Karpas-422 (cell line): Measurements from ENCODE around the gene ZMIZ1. TPM values are rescaled to one million over a fixed set of nuclear protein-coding genes. Genes with fewer than 3 reads are reported as not detected.

Experiments
- DNase-seq: peaks from one replicate; pipeline ENCODE4 v3.0.0-alpha.2; 2015
- H2AFZ ChIP-seq: fragments of 200-600 bp; sonication (generic); 2 replicates; pipeline ENCODE4 v1.6.1; 2014; ENCODE audit warnings: antibody characterized with exemption, low read length, mixed read lengths
- H3K27ac ChIP-seq: fragments of 200-600 bp; sonication (generic); 2 replicates; pipeline ENCODE4 v1.5.1; 2014; ENCODE audit warnings: mild to moderate bottlenecking, low read length, moderate library complexity
- H3K27me3 ChIP-seq: fragments of 200-600 bp; sonication (generic); 2 replicates; pipeline ENCODE4 v1.6.1; 2014; ENCODE audit warnings: low read length, mixed read lengths
- H3K36me3 ChIP-seq: fragments of 200-600 bp; sonication (generic); 2 replicates; pipeline ENCODE4 v1.6.1; 2014; ENCODE audit warnings: low read length, mixed read lengths; ENCODE audit not compliant: insufficient read depth
- H3K4me1 ChIP-seq: fragments of 200-600 bp; sonication (generic); 2 replicates; pipeline ENCODE4 v1.6.1; 2014; ENCODE audit warnings: mild to moderate bottlenecking, low read length, mixed read lengths
- H3K4me2 ChIP-seq: fragments of 200-600 bp; sonication (generic); 2 replicates; pipeline ENCODE4 v1.6.1; 2014; ENCODE audit warnings: low read length, low read depth, mild to moderate bottlenecking; ENCODE audit not compliant: poor library complexity, severe bottlenecking
- H3K4me3 ChIP-seq: fragments of 200-600 bp; sonication (generic); 2 replicates; pipeline ENCODE4 v1.5.1; 2014; ENCODE audit warnings: mild to moderate bottlenecking, antibody characterized with exemption, low read length, mixed read lengths
- H3K79me2 ChIP-seq: fragments of 200-600 bp; sonication (generic); 2 replicates; pipeline ENCODE4 v1.6.1; 2014; ENCODE audit warnings: mild to moderate bottlenecking, low read length, mixed read lengths
- H3K9ac ChIP-seq: fragments of 200-600 bp; sonication (generic); 2 replicates; pipeline ENCODE4 v1.6.0; 2014; ENCODE audit warnings: low read length
- H3K9me2 ChIP-seq: fragments of 200-600 bp; sonication (generic), shearing (Covaris generic); replicated peaks from 2 replicates; pipeline ENCODE4 v1.6.0; 2014; ENCODE audit warnings: mild to moderate bottlenecking, low read length, moderate library complexity; ENCODE audit not compliant: insufficient read depth
- H3K9me3 ChIP-seq: fragments of 300-700, 200-600 bp; sonication (generic); 2 replicates; pipeline ENCODE4 v1.6.1; 2014; ENCODE audit warnings: low read length, mixed read lengths
- H4K20me1 ChIP-seq: fragments of 200-600 bp; sonication (generic); 2 replicates; pipeline ENCODE4 v1.6.1; 2014; ENCODE audit warnings: mild to moderate bottlenecking, antibody characterized with exemption, low read length, low read depth; ENCODE audit not compliant: insufficient read depth
- total RNA-seq: library from RNA; depleted of rRNA; stranded (reverse); fragments of >200 nt; shearing (Covaris generic); gene quantifications from 2 replicates; pipeline ENCODE4 v1.2.3, GENCODE V29; 2014; ENCODE audit warnings: low replicate concordance

Gene ZMIZ1
- total RNA-seq, 1 experiment from 2014 or later: 73.1 TPM

DNA sequence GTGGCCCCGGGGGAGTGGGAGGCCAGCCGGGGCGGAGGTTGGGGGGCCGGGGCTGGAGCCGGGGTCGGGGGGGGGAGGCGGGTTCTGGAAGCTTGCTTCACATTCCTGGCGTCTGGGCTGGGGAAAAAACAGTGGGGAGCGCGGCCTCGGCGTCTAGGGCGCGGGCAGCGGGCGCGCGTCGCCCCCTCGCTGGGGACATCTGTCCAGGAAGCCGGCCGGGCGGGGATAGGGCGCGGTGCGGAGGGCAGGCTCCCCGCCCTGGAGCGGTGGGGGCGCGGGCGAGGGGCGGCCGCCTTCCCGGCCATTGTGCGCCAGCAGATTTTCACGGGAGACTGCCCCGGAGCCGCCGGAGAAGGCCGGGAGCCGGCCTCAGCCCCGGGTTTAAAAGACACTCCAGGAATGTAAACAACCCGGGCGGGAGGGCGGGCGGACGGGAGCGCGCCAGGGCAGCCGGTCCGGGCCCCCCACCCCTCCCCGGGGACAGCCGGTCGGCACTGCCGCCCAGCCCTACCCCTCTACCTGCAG is 1.4 kb downstream of the ZMIZ1 start:
- Histone ChIP-seq H3K27ac (no peak overlapping the region), H3K9ac (peak overlapping the region; percentile 77), H4K20me1 (peaks cover 43% of the 10 kb centered on the region), H2AFZ (no peak overlapping the region), H3K79me2 (no peaks in the 10 kb centered on the region), H3K27me3 (0 out of 2 replicates have a peak, but pooled peaks cover 3% of the 10 kb centered on the region), H3K36me3 (no peaks in the 10 kb centered on the region), H3K4me2 (peak overlapping the region; percentile 100), H3K9me3 (no peaks in the 10 kb centered on the region), H3K9me2 (no peaks in the 10 kb centered on the region), H3K4me3 (peak overlapping the region; percentile 93), H3K4me1 (peaks cover 32% of the 10 kb centered on the region)
- no peak for DNase-seq

- H3K27me3 ChIP-seq: 0 out of 2 replicates have a peak, but pooled peaks cover 3% of the 10 kb centered on the region
- H3K4me3 ChIP-seq: peak overlapping the region; percentile 93; the same call in 1 of the 2 replicates
- no peak for DNase-seq
- peak overlapping the region; percentile 100 for H3K4me2 ChIP-seq
- no peaks in the 10 kb centered on the region for H3K79me2 ChIP-seq
- no peaks in the 10 kb centered on the region for H3K9me3 ChIP-seq
- H2AFZ ChIP-seq: no peak overlapping the region
- H3K4me1 ChIP-seq: peaks cover 32% of the 10 kb centered on the region
- H3K9me2 ChIP-seq: no peaks in the 10 kb centered on the region
- H3K27ac ChIP-seq: no peak overlapping the region
- no peaks in the 10 kb centered on the region for H3K36me3 ChIP-seq
- H4K20me1 ChIP-seq: peaks cover 50% of the 10 kb centered on the region
- H3K9ac ChIP-seq: no peak overlapping the region
Observed at GRCh38 chr10:79070606-79071395, 2.0 kb downstream of the ZMIZ1 start.

DNA sequence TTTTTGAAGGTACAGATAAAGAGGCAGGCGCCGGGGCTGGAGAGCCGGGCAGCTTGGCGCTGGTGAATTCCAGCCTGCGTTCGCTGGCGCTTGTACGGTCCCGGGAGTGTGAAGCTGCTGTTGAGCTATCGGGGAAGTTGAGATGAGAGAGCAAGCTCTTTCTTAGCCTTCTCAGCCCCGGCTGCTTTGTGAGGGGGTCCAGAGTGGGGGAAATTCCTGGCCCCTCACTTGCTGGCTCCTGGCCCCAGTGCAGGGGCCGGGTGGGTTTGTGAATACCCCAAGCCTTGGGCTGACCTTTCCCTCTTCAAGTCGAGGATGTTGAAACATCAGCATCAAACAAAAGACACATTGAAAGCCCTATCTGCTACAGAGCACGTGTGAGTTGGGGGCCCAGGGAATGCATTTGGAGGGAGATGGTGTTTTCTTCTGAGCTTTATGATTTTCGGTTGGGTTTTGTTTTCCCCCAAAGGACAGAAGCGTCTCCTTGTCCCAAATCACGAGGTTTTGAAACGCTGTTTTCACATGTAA is 2.7 kb downstream of the ZMIZ1 start:
- no peak overlapping the region for H3K4me3 ChIP-seq
- H3K79me2 ChIP-seq: no peaks in the 10 kb centered on the region
- H3K9me3 ChIP-seq: no peaks in the 10 kb centered on the region
- H3K4me1 ChIP-seq: peaks cover 32% of the 10 kb centered on the region
- no peak overlapping the region for H2AFZ ChIP-seq
- peaks cover 55% of the 10 kb centered on the region for H4K20me1 ChIP-seq
- H3K9ac ChIP-seq: no peak overlapping the region
- H3K27me3 ChIP-seq: 0 out of 2 replicates have a peak, but pooled peaks cover 3% of the 10 kb centered on the region
- no peak for DNase-seq
- no peak overlapping the region for H3K27ac ChIP-seq
- H3K36me3 ChIP-seq: no peaks in the 10 kb centered on the region
- no peak overlapping the region for H3K4me2 ChIP-seq
- no peaks in the 10 kb centered on the region for H3K9me2 ChIP-seq

GRCh38 chr10:79072041-79072441 is 3.3 kb downstream of the ZMIZ1 start:
- H3K9me2 ChIP-seq: no peaks in the 10 kb centered on the region
- H3K4me3 ChIP-seq: no peak overlapping the region
- H3K9ac ChIP-seq: no peak overlapping the region
- 0 out of 2 replicates have a peak, but pooled peaks cover 3% of the 10 kb centered on the region for H3K27me3 ChIP-seq
- H3K4me1 ChIP-seq: peaks cover 27% of the 10 kb centered on the region
- H3K27ac ChIP-seq: no peak overlapping the region
- peaks cover 59% of the 10 kb centered on the region for H4K20me1 ChIP-seq
- H3K79me2 ChIP-seq: no peaks in the 10 kb centered on the region
- no peak overlapping the region for H3K4me2 ChIP-seq
- DNase-seq: no peak
- H3K36me3 ChIP-seq: no peaks in the 10 kb centered on the region
- no peaks in the 10 kb centered on the region for H3K9me3 ChIP-seq
- no peak overlapping the region for H2AFZ ChIP-seq

DNA sequence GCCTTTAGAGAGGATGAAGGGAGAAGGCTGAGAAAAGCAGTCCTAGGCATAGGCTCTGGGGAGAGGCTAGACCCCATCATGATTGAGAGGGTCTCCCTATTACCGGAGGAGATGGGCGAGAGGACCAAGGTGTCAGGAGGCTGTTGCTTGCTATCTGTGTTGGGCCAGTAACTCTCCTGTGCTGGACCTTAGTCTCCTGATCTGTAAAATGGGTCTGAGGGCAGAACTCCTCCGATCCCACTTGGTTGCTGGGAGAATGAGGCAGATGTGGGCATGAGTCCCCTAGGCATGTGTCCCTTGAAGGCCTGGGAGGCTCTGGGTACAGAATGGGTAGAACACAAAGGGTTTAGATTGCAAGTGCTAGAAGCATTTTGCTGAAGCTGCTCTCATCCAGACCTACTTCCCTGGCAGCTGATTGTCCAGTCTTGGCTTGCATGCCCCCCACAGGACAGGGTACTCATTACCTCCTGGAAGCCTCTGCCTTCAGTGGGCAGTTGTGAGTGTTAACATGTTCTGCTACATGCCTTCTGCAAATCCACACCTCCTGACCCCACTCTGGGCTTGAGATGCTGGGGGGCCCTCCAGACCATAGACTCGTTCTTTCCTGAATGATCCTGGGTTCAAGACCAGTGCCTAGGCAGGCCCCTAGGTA is 4.4 kb downstream of the ZMIZ1 start:
- no peaks in the 10 kb centered on the region for H3K9me3 ChIP-seq
- no peak overlapping the region for H3K27ac ChIP-seq
- H4K20me1 ChIP-seq: peaks cover 66% of the 10 kb centered on the region
- no peak overlapping the region for H3K4me2 ChIP-seq
- no peak overlapping the region for H3K9ac ChIP-seq
- H3K4me1 ChIP-seq: peaks cover 21% of the 10 kb centered on the region
- H3K79me2 ChIP-seq: no peaks in the 10 kb centered on the region
- no peak for DNase-seq
- H3K9me2 ChIP-seq: no peaks in the 10 kb centered on the region
- H3K36me3 ChIP-seq: no peaks in the 10 kb centered on the region
- 0 out of 2 replicates have a peak, but pooled peaks cover 3% of the 10 kb centered on the region for H3K27me3 ChIP-seq
- H2AFZ ChIP-seq: no peak overlapping the region
- H3K4me3 ChIP-seq: no peak overlapping the region

DNA sequence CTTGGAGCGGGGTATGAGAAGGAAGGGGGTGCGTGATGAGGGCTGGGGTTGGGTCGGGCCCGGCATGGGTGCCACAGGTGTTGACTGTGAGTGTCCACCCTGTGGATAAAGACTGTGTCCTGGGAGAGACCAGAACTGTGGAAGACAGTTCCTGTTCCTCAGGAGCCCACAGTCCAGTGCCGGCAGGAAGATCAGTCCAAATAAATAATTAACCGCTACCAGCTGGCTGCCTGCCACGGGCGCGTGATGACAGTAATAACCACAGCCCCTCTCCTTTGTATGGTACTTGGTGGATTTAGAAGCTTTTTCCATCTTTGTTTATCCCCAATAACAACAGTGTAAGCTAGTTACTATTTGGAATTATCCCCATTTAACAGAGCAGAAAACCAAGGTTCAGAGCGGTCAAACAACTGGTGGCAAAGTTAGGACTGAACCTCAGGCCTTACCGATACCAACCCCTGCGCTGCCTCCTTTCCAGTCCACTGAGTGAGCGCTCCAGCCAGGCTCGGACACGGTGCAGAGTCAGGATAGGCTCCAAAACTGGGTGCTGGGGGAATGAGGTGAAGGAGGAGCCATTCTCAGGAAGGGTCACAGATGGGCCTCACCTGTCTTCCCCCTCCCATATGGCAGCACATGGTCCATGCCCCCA is 5.1 kb downstream of the ZMIZ1 start:
- no peak overlapping the region for H3K27ac ChIP-seq
- no peak overlapping the region for H3K4me2 ChIP-seq
- no peaks in the 10 kb centered on the region for H3K9me2 ChIP-seq
- no peak overlapping the region for H2AFZ ChIP-seq
- H4K20me1 ChIP-seq: peaks cover 66% of the 10 kb centered on the region
- H3K27me3 ChIP-seq: 0 out of 2 replicates have a peak, but pooled peaks cover 3% of the 10 kb centered on the region
- H3K36me3 ChIP-seq: no peaks in the 10 kb centered on the region
- H3K79me2 ChIP-seq: no peaks in the 10 kb centered on the region
- no peaks in the 10 kb centered on the region for H3K9me3 ChIP-seq
- H3K9ac ChIP-seq: no peak overlapping the region
- H3K4me3 ChIP-seq: no peak overlapping the region
- H3K4me1 ChIP-seq: peaks cover 24% of the 10 kb centered on the region
- DNase-seq: no peak

- Histone ChIP-seq H3K9me2 (no peaks in the 10 kb centered on the region), H3K36me3 (no peaks in the 10 kb centered on the region), H3K4me3 (no peak overlapping the region), H3K27ac (no peak overlapping the region), H3K9ac (no peak overlapping the region), H2AFZ (no peak overlapping the region), H3K79me2 (no peaks in the 10 kb centered on the region), H3K4me1 (peaks cover 29% of the 10 kb centered on the region), H4K20me1 (peaks cover 74% of the 10 kb centered on the region), H3K4me2 (no peak overlapping the region), H3K9me3 (no peaks in the 10 kb centered on the region), H3K27me3 (0 out of 2 replicates have a peak, but pooled peaks cover 3% of the 10 kb centered on the region)
- DNase-seq: no peak
Observed at GRCh38 chr10:79074732-79075131, 6.0 kb downstream of the ZMIZ1 start.
